ENCODE data around the gene TMBIM4. TPM values are rescaled to one million over a fixed set of nuclear protein-coding genes. Genes with fewer than 3 reads are reported as not detected.

TMBIM4 gene
- total RNA-seq, 1 experiment from 2014 or later, result 51.1 TPM

GRCh38 chr12:66127650-66128049 lies 42.1 kb downstream of the TMBIM4 start:
- Histone ChIP-seq H3K4me3 (replicated peaks in 1 of 2; ENCODE audit: low read depth in 1 of 2, low read length in 2 of 2) (no peak overlapping the region), H3K27ac (ENCODE audit: low read depth, low read length) (no peak overlapping the region), H3K9me2 (ENCODE audit: insufficient read depth) (no peaks in the 10 kb centered on the region), H4K20me1 (ENCODE audit: insufficient read depth) (no peaks in the 10 kb centered on the region), H3K27me3 (ENCODE audit: insufficient read depth, low read length) (no peaks in the 10 kb centered on the region), H3K9me3 (ENCODE audit: control insufficient read depth in 1 of 2, insufficient read depth in 1 of 2, low read depth in 1 of 2, low read length in 2 of 2) (no peaks in the 10 kb centered on the region), H3K36me3 (ENCODE audit: control insufficient read depth in 1 of 2, insufficient read depth in 2 of 2, low read length in 2 of 2) (peaks cover 41 to 50% of the 10 kb centered on the region in 2 experiments), H3K4me1 (ENCODE audit: control insufficient read depth in 1 of 2, insufficient read depth in 2 of 2, low read length in 2 of 2) (peaks cover 12 to 22% of the 10 kb centered on the region in 2 experiments), H3K9ac (ENCODE audit: low read length) (no peak overlapping the region), H2AFZ (ENCODE audit: low read depth, low read length, poor library complexity, severe bottlenecking) (no peak overlapping the region), H3K79me2 (ENCODE audit: insufficient read depth, low read length) (peaks cover 83% of the 10 kb centered on the region), H3K4me2 (ENCODE audit: low read length) (no peak overlapping the region)
- no peak for TF ChIP-seq SIN3A (IDR thresholded peaks at IDR 0.05; ENCODE audit: low read depth)
- no peak for TF ChIP-seq CTCF (IDR thresholded peaks at IDR 0.05 in 2 of 3, conservative IDR thresholded peaks at IDR 0.05 in 1 of 3; ENCODE audit: borderline replicate concordance in 1 of 3, insufficient read depth in 1 of 3, low read depth in 2 of 3, low read length in 2 of 3)
- no peak for TF ChIP-seq POLR2A (IDR thresholded peaks at IDR 0.05; ENCODE audit: borderline replicate concordance, extremely low read depth, insufficient read depth, insufficient read length)
- TF ChIP-seq ELF1 (IDR thresholded peaks at IDR 0.05; ENCODE audit: borderline replicate concordance, low read depth), result no peak
- no peak for TF ChIP-seq EZH2 (IDR thresholded peaks at IDR 0.05)
- no peak for TF ChIP-seq EGR1 (IDR thresholded peaks at IDR 0.05; ENCODE audit: low read depth)
- no peak for TF ChIP-seq CBX3 (IDR thresholded peaks at IDR 0.05; ENCODE audit: low read depth)
- intact Hi-C loops (cut with micrococcal nuclease), result no loop called here
- ATAC-seq, result no peak
- no TSS peak for BruUV-seq (replicated peaks)
- no peak for DNase-seq (ENCODE audit: low read depth, low spot score)
- RAD21 ChIA-PET (ENCODE audit: low non-redundant PET in 1 of 2, low total read pairs in 2 of 2, uncharacterized antibody in 2 of 2, unreplicated experiment in 2 of 2), result no interaction called here
- POLR2A ChIA-PET, result no interaction called here
- CTCF ChIA-PET, result no interaction called here

- intact Hi-C loops (cut with micrococcal nuclease), result no loop called here
- Histone ChIP-seq H2AFZ (ENCODE audit: low read depth, low read length, poor library complexity, severe bottlenecking) (no peak overlapping the region), H3K36me3 (ENCODE audit: control insufficient read depth in 1 of 2, insufficient read depth in 2 of 2, low read length in 2 of 2) (peaks cover 27 to 35% of the 10 kb centered on the region in 2 experiments), H3K9me3 (ENCODE audit: control insufficient read depth in 1 of 2, insufficient read depth in 1 of 2, low read depth in 1 of 2, low read length in 2 of 2) (no peaks in the 10 kb centered on the region), H3K4me2 (ENCODE audit: low read length) (no peak overlapping the region), H4K20me1 (ENCODE audit: insufficient read depth) (0 out of 2 replicates have a peak, but pooled peaks cover 4% of the 10 kb centered on the region), H3K79me2 (ENCODE audit: insufficient read depth, low read length) (peaks cover 14% of the 10 kb centered on the region), H3K4me3 (replicated peaks in 1 of 2; ENCODE audit: low read depth in 1 of 2, low read length in 2 of 2) (no peak overlapping the region), H3K27ac (ENCODE audit: low read depth, low read length) (no peak overlapping the region), H3K9me2 (ENCODE audit: insufficient read depth) (no peaks in the 10 kb centered on the region), H3K27me3 (ENCODE audit: insufficient read depth, low read length) (no peaks in the 10 kb centered on the region), H3K4me1 (ENCODE audit: control insufficient read depth in 1 of 2, insufficient read depth in 2 of 2, low read length in 2 of 2) (no peaks in the 10 kb centered on the region), H3K9ac (ENCODE audit: low read length) (no peak overlapping the region)
- TF ChIP-seq CTCF (IDR thresholded peaks at IDR 0.05 in 2 of 3, conservative IDR thresholded peaks at IDR 0.05 in 1 of 3; ENCODE audit: borderline replicate concordance in 1 of 3, insufficient read depth in 1 of 3, low read depth in 2 of 3, low read length in 2 of 3) (peak; percentile 12 to 35 (median 21); a peak in 3 of 6 replicates), POLR2A (IDR thresholded peaks at IDR 0.05; ENCODE audit: borderline replicate concordance, extremely low read depth, insufficient read depth, insufficient read length) (no peak), CBX3 (IDR thresholded peaks at IDR 0.05; ENCODE audit: low read depth) (no peak), RAD21 (IDR thresholded peaks at IDR 0.05; ENCODE audit: low read depth) (peak; percentile 50; the same call in 1 of the 2 replicates)
- ChIA-PET RAD21 (ENCODE audit: low non-redundant PET in 1 of 2, low total read pairs in 2 of 2, uncharacterized antibody in 2 of 2, unreplicated experiment in 2 of 2) (interaction anchor here in 1 of 2 experiments (0.6 kb wide), 1 partner anchor 63 kb away, joined by 4 read pairs; no protein-coding TSS in a partner anchor), POLR2A (interaction anchor here (3.5 kb wide), 1 partner anchor 10 kb away, joined by 13 read pairs; the partner anchor contains the start of gene LLPH), CTCF (interaction anchor here (0.5 to 1.1 kb wide), 6 partner anchors 25 to 1319 kb away, joined by 3 to 5 read pairs (median 3); no protein-coding TSS in a partner anchor)
- no peak for ATAC-seq
- BruUV-seq (replicated peaks), result no TSS peak
- no peak for DNase-seq (ENCODE audit: low read depth, low spot score)
These were observed 49.3 kb downstream of the TMBIM4 start for GRCh38 chr12:66120477-66120876.
